Gastroesophageal sphincter (tissue), 4 donors: ENCODE results near the gene MOB3C. TPM values are rescaled to one million over a fixed set of nuclear protein-coding genes. Genes with fewer than 3 reads are reported as not detected.

Experiments
- ATAC-seq: fragments of 150-250 bp; one replicate; pipeline ENCODE4 v1.9.1; 2016; ENCODE audit warnings: mild to moderate bottlenecking, moderate library complexity
- H3K27ac ChIP-seq, 4 donors: fragments of 200-600 bp; sonication (generic) in 3 of 4; 1 replicate in 3 of 4; 2 replicates in 1 of 4; pipeline ENCODE4 v1.5.1; 2016 to 2019
- H3K27me3 ChIP-seq: fragments of 200-600 bp; sonication (generic); one replicate; pipeline ENCODE4 v1.5.1; 2019
- H3K36me3 ChIP-seq, 2 donors: fragments of 200-600 bp; sonication (generic); one replicate each; pipeline ENCODE4 v1.5.1; 2019; ENCODE audit warnings: control low read depth in 1 of 2
- H3K4me1 ChIP-seq, 3 donors: fragments of 200-600 bp; sonication (generic); 1 replicate in 2 of 3; 2 replicates in 1 of 3; pipeline ENCODE4 v1.5.1; 2016 to 2019; ENCODE audit warnings: control low read depth in 2 of 3
- H3K4me3 ChIP-seq, 2 donors: fragments of 200-600 bp; sonication (generic); one replicate each; pipeline ENCODE4 v1.5.1; 2019; ENCODE audit warnings: mild to moderate bottlenecking in 1 of 2, moderate library complexity in 1 of 2
- H3K9me3 ChIP-seq, 3 donors: fragments of 200-600 bp; sonication (generic); one replicate each; pipeline ENCODE4 v1.5.1; 2017 to 2019; ENCODE audit warnings: control low read depth in 2 of 3
- EP300 ChIP-seq: sonication (generic); formaldehyde crosslinking; IDR thresholded peaks from one replicate; pipeline ENCODE4 v1.6.1; 2017; ENCODE audit warnings: antibody characterized with exemption, mild to moderate bottlenecking
- POLR2A ChIP-seq, 2 donors: fragments of 450-650 bp; IDR thresholded peaks; one replicate each; pipeline ENCODE4 v1.6.1; 2017; ENCODE audit warnings: antibody characterized with exemption in 2 of 2, mild to moderate bottlenecking in 2 of 2, moderate library complexity in 1 of 2
- POLR2AphosphoS5 ChIP-seq: sonication (generic); formaldehyde crosslinking; IDR thresholded peaks from one replicate; pipeline ENCODE4 v1.6.1; 2017; ENCODE audit warnings: antibody characterized with exemption
- WGBS, 2 donors: methylation state at CpG; one replicate each; pipeline ENCODE4 v1.1.5; 2018; ENCODE audit warnings: low coverage in 1 of 2; 5-methylcytosine and 5-hydroxymethylcytosine counted together
- total RNA-seq, 4 donors: library from RNA; depleted of rRNA; stranded (reverse); fragments of >200 nt; gene quantifications; one replicate each; pipeline ENCODE4 v1.1.0, GENCODE V29; 2016
- TF ChIP-seq, protein P1 (sequence below), 4 experiments: fragments of 200-600 bp in 2 of 4; fragments of 450-650 bp in 2 of 4; sonication (generic) in 1 of 4; IDR thresholded peaks; one replicate each; pipeline ENCODE4 v1.5.1; 2017 to 2019; ENCODE audit warnings: antibody characterized with exemption in 4 of 4, mild to moderate bottlenecking in 2 of 4, moderate library complexity in 2 of 4

The MOB3C gene
- total RNA-seq, 4 donors from 2014 or later: 20.7 to 28.3 (median 23.2) TPM

DNA sequence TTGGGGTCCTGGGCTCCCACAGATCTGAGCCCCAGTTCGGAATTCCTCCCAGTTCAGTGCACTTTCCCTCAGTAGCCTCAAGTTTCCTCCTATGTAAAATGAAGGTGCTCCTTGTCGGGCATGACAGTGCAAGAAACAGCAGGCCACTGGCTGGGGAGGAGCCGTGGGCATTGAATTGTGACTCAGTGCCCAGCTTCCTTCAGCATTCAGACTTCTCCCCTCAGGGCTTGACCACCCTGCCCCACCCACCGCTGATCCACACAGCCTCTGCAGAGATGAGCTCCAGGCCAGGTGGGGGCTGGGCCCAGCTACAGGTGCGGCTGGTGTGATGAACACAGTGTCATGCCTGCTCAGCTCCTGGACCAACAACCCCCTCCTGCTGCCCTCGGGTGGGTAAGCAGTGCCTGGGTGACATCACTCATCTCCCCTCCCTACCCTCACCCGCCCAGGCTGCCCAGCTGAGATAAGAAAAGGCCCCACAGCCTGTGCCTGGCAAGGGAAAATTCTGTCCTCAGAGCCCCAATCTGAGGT, 4.9 kb downstream of the MOB3C start:
- WGBS, 2 donors: no CpG with 5 or more reads among the region's 7 CpGs
- Histone ChIP-seq H3K36me3 (peaks cover 0 to 57% of the 10 kb centered on the region in 2 donors), H3K4me3 (no peak overlapping the region), H3K9me3 (no peaks in the 10 kb centered on the region), H3K4me1 (peaks cover 2 to 71% (median 42%) of the 10 kb centered on the region in 3 donors), H3K27ac (peak overlapping the region in 3 of 4 donors; percentile 14 to 58 (median 19)), H3K27me3 (no peaks in the 10 kb centered on the region)
- TF ChIP-seq POLR2AphosphoS5: no peak
- TF ChIP-seq EP300: no peak
- TF ChIP-seq POLR2A (IDR thresholded peaks at IDR 0.05): no peak
- TF ChIP-seq, protein P1, sequence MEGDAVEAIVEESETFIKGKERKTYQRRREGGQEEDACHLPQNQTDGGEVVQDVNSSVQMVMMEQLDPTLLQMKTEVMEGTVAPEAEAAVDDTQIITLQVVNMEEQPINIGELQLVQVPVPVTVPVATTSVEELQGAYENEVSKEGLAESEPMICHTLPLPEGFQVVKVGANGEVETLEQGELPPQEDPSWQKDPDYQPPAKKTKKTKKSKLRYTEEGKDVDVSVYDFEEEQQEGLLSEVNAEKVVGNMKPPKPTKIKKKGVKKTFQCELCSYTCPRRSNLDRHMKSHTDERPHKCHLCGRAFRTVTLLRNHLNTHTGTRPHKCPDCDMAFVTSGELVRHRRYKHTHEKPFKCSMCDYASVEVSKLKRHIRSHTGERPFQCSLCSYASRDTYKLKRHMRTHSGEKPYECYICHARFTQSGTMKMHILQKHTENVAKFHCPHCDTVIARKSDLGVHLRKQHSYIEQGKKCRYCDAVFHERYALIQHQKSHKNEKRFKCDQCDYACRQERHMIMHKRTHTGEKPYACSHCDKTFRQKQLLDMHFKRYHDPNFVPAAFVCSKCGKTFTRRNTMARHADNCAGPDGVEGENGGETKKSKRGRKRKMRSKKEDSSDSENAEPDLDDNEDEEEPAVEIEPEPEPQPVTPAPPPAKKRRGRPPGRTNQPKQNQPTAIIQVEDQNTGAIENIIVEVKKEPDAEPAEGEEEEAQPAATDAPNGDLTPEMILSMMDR (IDR thresholded peaks at IDR 0.05): no peak
- ATAC-seq: no peak

DNA sequence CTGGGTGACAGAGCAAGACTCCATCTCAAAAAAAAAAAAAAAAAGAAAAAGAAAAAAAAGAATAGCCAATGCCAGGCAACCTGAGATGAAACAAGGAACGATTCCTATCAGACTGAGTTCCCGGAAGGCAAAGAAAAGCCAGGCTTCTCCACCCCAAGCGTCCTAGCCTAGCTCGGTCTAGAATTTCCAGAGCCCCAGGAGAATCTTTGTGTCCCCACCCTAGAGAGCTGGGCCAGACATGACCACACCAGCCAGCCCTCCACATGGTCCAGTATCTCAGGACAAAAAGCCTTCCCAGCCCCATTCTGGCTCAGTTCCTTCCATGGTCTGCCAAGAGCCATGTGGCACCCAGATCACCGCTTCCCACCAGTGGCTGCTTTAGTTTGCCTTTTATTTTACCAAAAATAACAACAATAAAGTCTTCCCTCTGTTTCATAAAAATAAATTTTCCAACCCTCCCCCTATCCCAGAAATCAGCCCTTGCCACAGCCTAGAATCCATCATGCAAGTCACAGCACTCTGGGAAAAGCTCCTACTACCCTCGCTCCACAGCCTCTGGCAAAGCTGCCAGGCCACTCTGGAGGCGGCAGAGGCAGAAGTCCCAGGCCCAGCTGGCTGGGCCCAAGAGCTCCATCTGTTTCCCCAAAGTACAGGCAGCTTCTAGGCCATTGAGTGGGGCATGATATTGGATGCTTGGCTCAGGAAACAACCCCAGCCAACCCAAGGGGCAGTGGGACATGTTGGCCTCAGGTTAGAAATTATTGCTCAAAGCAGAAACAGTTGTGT, 9.1 kb downstream of the MOB3C start:
- H3K36me3 ChIP-seq: peaks cover 0 to 50% of the 10 kb centered on the region in 2 donors
- peak overlapping the region in 2 of 4 donors; percentile 19 to 57 for H3K27ac ChIP-seq
- ATAC-seq: no peak

DNA sequence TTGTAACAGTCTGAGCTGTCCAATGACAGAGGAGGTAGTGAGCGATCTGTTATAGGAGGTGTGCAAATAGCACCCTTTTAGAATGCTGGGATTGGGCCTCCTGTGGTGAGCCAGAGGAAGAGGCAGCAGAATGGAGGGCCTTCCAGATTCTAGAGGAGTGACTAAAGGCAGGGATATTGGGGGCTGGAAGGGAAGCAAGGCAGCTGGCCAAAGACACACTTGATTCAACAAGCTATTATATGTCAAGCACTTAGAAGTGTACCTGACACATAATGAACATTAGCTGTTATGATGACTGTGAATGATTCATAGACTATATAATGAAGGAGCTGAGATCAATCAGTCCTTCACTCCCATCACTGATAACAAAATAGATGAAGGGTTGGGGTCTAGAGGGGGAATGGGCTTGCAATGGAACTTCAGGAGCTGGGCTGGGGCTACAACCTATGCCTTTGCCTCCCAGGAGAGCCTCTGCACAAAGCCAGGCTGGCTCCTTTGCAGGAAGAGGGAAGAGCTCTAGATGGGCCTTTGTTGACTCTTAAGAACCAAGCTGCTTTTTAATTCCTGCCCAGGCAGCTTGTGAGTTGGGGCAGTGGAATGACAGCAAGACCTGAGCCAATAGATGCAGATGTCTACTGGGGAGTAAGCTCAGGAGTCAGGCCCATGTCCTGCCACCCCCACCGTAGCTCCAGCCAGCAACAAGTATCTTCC, 10.2 kb downstream of the MOB3C start:
- WGBS, 2 donors: 70 to 100% methylated on average over 1 to 2 of the region's 2 CpGs
- no peak for ATAC-seq
- no peak overlapping the region for H3K4me3 ChIP-seq
- no peaks in the 10 kb centered on the region for H3K27me3 ChIP-seq
- TF ChIP-seq EP300 (no peak), POLR2AphosphoS5 (no peak), POLR2A (IDR thresholded peaks at IDR 0.05) (no peak)
- TF ChIP-seq, protein P1 (IDR thresholded peaks at IDR 0.05): no peak
- H3K27ac ChIP-seq: peak overlapping the region in 1 of 4 donors; percentile 20
- H3K36me3 ChIP-seq: peaks cover 0 to 41% of the 10 kb centered on the region in 2 donors
- peaks cover 0 to 63% (median 13%) of the 10 kb centered on the region in 3 donors for H3K4me1 ChIP-seq
- no peaks in the 10 kb centered on the region for H3K9me3 ChIP-seq

More for the DNA sequence above, 9.1 kb downstream of the MOB3C start:
- Histone ChIP-seq H3K27me3 (no peaks in the 10 kb centered on the region), H3K4me3 (no peak overlapping the region), H3K4me1 (peaks cover 0 to 63% (median 21%) of the 10 kb centered on the region in 3 donors), H3K9me3 (no peaks in the 10 kb centered on the region)
- TF ChIP-seq, protein P1 (IDR thresholded peaks at IDR 0.05): no peak
- TF ChIP-seq POLR2AphosphoS5: no peak
- WGBS, 2 donors: 71 to 89% methylated on average over 1 to 5 of the region's 7 CpGs

DNA sequence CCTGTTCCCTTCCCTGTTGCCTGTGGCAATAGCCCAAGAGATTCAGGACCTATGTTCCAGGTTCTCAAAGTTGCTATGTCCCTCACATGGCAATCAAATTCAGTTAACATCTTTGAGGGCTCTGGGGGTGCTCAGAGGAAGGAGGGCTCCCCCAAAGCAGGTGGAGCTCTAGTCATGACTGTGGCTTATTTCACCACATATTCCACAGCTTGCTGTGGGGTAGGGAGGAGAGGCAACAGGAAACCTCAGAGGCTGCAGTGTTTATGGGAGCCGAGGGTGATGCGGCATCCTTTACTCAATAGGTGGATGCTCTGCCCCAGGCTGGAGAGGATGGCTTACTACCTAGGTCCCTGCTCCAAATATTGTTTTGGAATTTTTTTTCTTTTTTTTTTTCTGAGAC, 11.4 kb downstream of the MOB3C start:
- TF ChIP-seq, protein P1 (IDR thresholded peaks at IDR 0.05): no peak
- TF ChIP-seq EP300 (no peak), POLR2A (IDR thresholded peaks at IDR 0.05) (no peak), POLR2AphosphoS5 (no peak)
- WGBS, 2 donors: 69% methylated on average over 2 of the region's 2 CpGs; no CpG with 5 or more reads in 1 of the 2 donors
- ATAC-seq: no peak
- Histone ChIP-seq H3K36me3 (peaks cover 0 to 29% of the 10 kb centered on the region in 2 donors), H3K9me3 (no peaks in the 10 kb centered on the region), H3K4me3 (no peak overlapping the region), H3K4me1 (peaks cover 0 to 61% (median 15%) of the 10 kb centered on the region in 3 donors), H3K27me3 (no peaks in the 10 kb centered on the region), H3K27ac (no peak overlapping the region)
